Uterine smooth muscle cell (primary cell): ENCODE results near the gene DUSP22. TPM values are rescaled to one million over a fixed set of nuclear protein-coding genes. Genes with fewer than 3 reads are reported as not detected.

Experiments used
- total RNA-seq: library from RNA; depleted of rRNA; stranded (reverse); fragments of >200 nt; gene quantifications from 2 replicates; pipeline ENCODE4 v1.2.3, GENCODE V29; 2014

DUSP22 gene, protein sequence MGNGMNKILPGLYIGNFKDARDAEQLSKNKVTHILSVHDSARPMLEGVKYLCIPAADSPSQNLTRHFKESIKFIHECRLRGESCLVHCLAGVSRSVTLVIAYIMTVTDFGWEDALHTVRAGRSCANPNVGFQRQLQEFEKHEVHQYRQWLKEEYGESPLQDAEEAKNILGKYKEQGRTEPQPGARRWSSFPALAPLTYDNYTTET
- 12.8 and 17.6 TPM in 2 replicates for total RNA-seq

DNA sequence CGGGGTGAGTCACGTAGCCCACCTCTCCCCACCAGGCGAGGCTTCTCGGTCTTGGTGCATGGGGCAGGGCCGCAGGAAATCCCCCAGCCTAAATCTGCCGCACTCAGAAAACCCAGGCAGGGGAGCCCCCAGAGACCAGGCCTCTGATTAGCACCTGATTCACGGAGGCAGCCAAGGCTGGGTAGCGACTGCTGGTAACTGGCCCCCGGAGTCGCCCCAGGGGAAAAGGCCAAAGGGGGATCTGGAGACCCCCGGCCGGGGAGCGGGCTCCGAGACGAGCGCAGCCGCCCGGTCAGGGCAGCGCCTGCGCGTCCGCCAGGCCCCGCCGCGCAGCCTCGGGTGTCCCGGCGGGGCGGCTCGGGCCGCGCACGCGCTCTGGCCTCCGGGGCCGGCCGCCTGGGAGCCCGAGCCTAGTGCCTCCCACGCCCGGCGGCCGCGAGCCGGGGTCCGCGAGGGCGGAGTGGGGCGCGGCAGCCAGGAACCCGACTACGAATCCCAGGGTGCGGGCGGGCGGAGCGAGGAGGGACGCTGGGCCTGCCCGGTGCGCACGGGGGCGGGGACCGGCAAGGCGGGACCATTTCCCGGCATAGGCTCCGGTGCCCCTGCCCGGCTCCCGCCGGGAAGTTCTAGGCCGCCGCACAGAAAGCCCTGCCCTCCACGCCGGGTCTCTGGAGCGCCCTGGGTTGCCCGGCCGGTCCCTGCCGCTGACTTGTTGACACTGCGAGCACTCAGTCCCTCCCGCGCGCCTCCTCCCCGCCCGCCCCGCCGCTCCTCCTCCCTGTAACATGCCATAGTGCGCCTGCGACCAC, at the start of gene DUSP22:
DUSP22 (plus strand) TSS at position 791 of the 809 bp plus-strand sequence. CDS start 53 bp downstream, outside the sequence.

DNA sequence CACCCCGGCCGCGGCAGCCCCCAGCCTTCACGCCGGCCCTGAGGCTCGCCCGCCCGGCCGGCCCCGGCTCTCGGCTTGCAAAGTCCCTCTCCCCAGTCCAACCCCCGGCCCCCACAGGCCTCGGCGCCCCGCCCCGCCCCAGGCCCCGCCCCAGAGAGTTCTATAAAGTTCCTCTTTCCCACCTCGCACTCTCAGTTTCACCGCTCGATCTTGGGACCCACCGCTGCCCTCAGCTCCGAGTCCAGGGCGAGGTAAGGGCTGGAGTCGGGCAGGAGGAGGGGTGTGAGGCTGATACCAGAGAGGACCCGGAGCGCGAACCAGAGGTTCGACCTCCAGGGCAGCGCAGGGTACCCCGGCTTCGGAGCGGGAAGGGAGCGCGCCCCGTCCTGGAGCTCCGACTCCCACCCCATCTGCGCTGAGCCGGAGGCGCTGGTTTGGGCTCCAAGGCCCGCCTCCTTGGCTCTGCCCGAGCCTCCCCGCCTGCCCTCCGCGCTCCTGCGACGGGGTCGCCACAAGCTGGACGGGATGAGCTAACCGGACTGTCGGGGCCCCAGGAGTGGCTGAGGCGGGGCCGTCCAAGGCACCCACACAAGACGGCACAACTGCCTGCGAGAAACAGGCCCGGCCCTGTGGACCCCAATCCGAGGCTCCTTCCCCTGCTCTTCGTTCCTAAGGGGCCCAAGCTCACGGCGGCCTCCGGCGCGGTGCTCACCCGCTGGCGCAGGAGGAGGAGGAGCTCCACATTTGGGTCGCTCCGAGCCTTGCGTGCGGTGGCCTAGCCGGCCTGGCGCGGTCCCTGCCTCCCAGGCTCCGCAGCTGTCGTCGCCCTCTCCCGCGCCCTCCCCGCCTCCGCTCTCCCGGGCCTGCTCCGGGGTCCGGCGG, 99.5 kb downstream of the DUSP22 start, which contains the start of gene IRF4:
IRF4 (plus strand) TSS at position 194 of the 882 bp plus-strand sequence. CDS start 1,401 bp downstream, outside the sequence.

Other genes starting within 250 kb of the DUSP22 start
- gene IRF4, start 99.3 kb downstream of the DUSP22 start, total RNA-seq = under 0.01 TPM in 2 replicates